Endothelial cell of coronary artery (primary cell): ENCODE data around the gene C11orf16. TPM values are rescaled to one million over a fixed set of nuclear protein-coding genes. Genes with fewer than 3 reads are reported as not detected.

Source experiments
- total RNA-seq: library from RNA; depleted of rRNA; stranded (reverse); fragments of >200 nt; gene quantifications from 2 replicates; pipeline ENCODE4 v1.2.3, GENCODE V29; 2014

The C11orf16 gene
- total RNA-seq = not detected in 2 replicates

DNA sequence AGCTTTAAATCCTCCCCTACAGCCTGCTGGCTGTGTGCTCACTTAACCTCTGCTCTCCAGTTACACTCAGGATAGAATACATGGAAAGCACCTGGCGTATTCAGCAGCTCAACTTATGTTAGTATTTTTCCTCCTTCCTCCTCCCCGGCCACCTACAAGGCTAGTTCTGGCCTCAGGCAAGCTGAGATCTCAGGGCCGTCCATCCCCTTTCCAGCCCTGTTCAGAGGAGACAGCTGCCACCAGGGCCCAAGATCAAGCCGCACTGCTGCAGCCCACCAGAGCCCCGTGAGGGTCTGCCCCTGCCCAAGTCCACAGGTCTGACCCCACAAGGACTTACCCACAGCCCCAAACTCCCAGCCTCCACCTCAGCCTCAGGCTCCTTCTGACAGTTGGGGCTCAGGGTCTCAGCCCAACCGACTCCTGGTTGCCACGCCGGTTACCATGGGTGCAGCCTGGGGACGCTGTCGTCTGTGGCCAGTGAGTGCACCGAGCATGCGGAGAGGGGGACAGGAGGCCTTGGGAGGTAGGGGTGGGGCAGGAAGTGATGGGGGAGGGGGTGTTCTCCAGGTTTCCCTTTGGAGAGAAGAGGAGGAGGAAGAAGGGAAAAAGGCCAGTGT is at the start of gene C11orf16:
C11orf16 (minus strand) TSS at position 384 of the 617 bp plus-strand sequence. CDS start 639 bp downstream, outside the sequence.

DNA sequence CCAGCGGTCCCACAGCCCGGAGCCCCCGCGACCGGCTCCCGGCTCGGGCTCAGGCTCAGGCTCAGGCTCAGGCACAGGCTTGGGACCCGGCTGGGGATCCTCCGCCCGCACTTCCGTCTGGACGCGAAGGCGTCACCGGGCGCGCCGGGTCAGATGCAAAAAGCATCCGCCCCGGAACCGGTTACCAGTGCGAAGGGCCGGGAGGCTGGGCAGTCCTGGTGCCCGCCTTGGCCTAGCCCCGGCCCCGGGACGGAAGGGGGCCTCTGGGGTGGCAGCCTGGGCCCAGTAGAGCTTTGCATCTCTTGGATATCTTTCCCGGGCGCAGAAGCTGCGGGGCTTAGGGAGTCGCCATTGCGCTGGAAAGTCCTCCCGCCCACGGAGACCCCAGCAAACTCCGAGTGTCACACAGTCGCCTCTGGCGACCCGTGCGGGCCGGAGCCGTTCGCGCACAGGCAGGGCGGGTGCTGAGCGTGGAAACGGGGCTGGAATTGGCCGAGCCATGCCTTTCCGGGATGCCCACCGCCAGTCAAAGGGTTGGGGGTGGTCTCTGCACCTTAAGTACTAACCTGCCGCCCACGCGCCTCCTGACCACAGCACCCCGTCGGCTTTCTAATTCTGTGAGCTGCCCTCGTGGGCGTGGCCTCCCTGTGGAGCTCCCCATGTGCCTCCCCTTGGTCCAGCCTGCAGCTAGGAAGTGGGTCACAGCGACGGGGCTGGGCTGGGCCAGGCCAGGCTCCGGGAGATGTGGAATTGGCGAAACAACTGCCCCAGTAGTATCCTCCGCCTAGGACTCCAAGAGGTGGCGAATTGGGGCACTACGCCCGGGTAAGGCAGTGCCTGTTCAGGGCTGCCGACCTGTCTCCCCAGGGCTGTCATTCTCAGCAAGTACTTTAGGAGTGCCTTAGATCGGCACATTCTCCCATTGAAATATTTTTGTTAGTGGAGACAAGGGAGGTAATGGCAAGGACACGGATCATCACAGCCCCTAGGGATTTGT is 31.9 kb upstream of the C11orf16 start, which contains the start of gene TMEM9B:
TMEM9B (minus strand) TSS at position 119 of the 997 bp plus-strand sequence. CDS start 129 bp downstream, outside the sequence.

DNA sequence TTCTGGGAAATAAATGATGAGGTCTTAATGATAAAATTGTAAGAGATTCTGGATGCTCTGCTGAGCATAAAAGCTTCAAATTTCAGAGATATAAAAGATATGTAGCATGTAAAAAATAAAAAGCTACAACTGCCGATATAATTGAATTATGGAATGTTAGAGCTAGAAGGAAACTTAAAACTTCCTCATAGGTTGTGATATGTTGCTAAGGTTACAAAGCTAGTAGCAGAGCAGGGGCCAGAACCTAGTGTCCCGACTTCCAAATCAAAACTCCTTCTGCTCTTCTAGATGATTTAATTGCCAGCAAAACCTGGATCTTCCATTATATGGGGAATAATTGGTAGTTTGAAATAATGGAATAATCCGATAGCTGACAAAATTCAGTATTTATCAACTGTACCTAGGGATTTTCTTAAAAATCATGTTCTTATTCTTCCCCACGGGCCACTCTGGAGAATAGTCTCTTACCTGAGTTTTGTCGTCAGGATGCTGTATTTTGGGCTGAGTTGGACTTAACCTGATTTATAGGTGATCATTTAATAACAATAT is 9.8 kb upstream of the C11orf16 start, which contains the start of gene ASCL3:
ASCL3 (minus strand) TSS at position 499 of the 549 bp plus-strand sequence. CDS start 4,855 bp downstream, outside the sequence.

GRCh38 chr11:8911029-8911823 is 21.5 kb downstream of the C11orf16 start, which contains the start of gene AKIP1:
Gene AKIP1, plus strand, starts transcription at chr11:8911189. Its CDS starts 261 bp downstream, at chr11:8911450.

Other genes with a start within 250 kb of the C11orf16 start
- 24.0 and 27.1 TPM in 2 replicates for gene AKIP1, start 21.8 kb downstream of the C11orf16 start, total RNA-seq
- not detected in 2 replicates for gene ASCL3, start 10.1 kb upstream of the C11orf16 start, total RNA-seq
- 27.9 and 34.5 TPM in 2 replicates for gene TMEM9B, start 31.5 kb upstream of the C11orf16 start, total RNA-seq
- 2.5 and 12.0 TPM in 2 replicates for gene NRIP3, start 71.1 kb upstream of the C11orf16 start, total RNA-seq
- 0.81 and 1.2 TPM in 2 replicates for gene SCUBE2, start 158.7 kb upstream of the C11orf16 start, total RNA-seq